GM21360 (cell line): Measurements from ENCODE around the gene TFAP2E.
"Not testable (repeated sequence)": the region's sequence is repeated elsewhere in the genome, so short reads cannot be mapped to it uniquely, and the experiment has no call there.

Experiments used
- ATAC-seq: cut with Tn5 transposase; IDR thresholded peaks from one replicate; pipeline ENCODE4 v1.9.1; 2021; ENCODE audit warnings: mild to moderate bottlenecking, moderate library complexity; ENCODE audit not compliant: unreplicated experiment

Gene TFAP2E

GRCh38 chr1:35571263-35571662, 1.9 kb upstream of the TFAP2E start:
- no peak for ATAC-seq

DNA sequence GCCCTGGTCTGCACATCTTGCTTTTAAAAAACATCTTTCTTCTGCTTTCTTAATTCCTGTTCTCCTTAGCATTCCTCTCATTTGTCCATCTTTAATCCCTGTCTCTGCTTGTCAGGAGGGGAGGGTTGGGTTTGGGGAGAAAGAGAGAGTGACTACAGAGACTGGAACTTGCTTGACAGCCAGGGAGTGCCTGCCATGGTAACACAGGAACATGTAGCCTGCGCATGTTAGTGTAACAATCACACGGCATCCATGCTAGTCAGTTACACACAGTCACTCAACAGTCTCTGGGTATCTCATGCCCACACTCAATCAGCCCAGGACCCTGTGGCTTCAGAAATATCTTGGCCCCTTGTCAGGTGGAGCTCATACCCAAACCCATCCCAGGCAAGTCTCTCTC, 818 bp upstream of the TFAP2E start:
- no peak for ATAC-seq

DNA sequence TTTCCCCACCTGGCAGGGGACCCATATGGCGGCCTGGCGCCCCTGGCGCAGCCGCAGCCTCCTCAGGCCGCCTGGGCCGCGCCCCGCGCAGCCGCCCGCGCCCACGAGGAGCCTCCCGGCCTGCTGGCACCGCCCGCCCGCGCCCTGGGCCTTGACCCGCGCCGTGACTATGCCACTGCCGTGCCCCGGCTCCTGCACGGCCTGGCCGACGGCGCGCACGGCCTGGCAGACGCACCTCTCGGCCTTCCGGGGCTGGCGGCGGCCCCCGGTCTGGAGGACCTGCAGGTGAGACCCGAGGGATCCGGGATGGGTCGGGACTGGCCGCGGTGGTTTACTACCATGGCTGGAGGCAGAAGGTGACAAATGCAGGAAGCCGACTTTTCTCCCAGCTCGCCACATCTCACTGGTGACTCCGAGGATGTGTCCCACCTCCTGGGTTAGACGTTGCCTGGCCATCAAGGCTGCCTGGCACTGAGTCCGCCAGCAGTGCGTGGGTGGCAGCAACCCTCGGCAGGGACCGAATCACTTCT, 1.1 kb downstream of the TFAP2E start:
- ATAC-seq, result no peak

- no peak for ATAC-seq
These were observed 1.7 kb downstream of the TFAP2E start for GRCh38 chr1:35574655-35575415.

DNA sequence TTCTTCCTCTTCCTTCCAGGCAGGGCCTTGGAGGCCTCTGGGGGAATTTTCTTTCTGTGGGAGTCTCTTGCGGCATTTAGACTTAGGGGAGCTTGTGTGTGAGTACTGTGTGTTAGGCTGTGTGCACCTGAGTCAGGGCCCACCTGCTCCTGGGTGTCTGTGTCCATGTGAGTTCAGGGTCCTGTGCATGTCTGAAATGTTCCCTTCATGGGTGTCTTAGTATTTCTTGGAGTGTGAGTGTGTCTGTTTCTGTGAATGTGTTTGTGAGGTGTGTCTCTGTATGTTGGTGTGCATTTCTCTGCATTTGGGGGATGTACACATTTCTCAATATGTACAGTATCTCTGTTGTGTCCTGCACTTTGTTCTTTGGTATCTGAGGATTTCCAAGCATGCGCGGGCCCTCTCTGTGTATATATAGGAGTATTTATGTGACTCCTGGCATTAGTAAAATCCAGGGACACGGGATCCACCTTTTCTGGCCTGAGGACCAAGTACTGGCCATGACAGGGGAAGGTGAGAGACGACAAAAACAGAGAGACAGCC, 2.4 kb downstream of the TFAP2E start:
- no peak for ATAC-seq

DNA sequence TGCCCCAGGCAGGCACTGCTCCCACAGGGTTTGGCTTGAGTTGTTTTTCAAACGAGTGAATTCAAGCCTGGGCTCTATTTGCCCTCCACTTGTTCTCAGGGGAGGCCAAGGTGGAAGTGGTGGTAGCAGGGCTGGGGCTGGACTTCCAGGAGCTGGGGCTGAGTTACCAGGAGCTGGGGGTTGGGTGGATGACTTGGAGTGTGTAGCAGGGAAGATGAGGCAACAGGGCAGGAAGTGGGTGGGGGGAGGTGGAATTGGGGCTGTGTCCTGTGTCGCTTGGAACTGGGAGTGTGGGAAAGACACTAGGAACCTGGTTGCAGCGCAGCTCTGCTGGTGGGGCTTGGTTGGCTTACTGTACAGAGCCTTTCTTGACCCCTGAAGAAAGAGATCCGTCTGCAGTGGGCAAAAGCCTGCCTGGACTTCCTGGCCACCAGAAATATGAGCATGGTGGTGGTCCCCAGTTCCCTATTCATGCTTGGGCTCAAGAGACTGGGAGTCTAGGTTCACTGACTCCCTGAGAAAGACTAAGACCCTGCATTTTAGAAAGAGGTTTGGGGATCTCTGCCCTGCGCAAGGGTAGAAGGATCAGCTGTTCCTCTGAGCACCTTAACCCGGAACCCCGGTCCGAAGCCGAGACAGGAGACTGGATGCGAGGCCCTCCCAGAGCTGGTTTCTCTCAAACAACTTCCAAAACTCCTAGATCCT, 3.1 kb downstream of the TFAP2E start:
- ATAC-seq, result no peak

- not testable (repeated sequence) for ATAC-seq
These were observed 3.6 kb downstream of the TFAP2E start for GRCh38 chr1:35576766-35577070.

DNA sequence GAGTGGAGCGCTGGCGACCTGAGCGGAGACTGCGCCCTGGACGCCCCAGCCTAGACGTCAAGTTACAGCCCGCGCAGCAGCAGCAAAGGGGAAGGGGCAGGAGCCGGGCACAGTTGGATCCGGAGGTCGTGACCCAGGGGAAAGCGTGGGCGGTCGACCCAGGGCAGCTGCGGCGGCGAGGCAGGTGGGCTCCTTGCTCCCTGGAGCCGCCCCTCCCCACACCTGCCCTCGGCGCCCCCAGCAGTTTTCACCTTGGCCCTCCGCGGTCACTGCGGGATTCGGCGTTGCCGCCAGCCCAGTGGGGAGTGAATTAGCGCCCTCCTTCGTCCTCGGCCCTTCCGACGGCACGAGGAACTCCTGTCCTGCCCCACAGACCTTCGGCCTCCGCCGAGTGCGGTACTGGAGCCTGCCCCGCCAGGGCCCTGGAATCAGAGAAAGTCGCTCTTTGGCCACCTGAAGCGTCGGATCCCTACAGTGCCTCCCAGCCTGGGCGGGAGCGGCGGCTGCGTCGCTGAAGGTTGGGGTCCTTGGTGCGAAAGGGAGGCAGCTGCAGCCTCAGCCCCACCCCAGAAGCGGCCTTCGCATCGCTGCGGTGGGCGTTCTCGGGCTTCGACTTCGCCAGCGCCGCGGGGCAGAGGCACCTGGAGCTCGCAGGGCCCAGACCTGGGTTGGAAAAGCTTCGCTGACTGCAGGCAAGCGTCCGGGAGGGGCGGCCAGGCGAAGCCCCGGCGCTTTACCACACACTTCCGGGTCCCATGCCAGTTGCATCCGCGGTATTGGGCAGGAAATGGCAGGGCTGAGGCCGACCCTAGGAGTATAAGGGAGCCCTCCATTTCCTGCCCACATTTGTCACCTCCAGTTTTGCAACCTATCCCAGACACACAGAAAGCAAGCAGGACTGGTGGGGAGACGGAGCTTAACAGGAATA, 4.2 kb downstream of the TFAP2E start:
- no peak for ATAC-seq

DNA sequence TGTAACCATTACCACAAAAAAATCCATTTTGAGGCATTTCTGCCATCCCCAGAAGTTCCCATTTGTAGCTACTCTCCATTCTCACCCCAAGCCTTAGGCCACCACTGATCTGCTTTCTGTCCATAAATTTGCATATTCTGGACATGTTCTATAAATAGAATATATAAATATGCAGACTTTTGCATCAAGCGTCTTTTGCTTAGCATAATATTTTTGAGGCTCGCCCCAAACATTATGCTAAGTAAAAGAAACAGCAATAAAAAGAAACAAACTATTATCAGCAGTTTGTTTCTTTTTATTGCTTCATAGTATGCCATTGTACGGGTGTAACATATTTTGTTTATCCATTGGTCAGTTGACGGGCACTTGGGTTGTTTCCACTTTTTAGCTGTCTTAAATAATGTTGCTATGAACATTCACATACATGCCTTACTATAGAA, 7.9 kb downstream of the TFAP2E start:
- no peak for ATAC-seq

GRCh38 chr1:35581621-35582020, 8.5 kb downstream of the TFAP2E start:
- not testable (repeated sequence) for ATAC-seq

DNA sequence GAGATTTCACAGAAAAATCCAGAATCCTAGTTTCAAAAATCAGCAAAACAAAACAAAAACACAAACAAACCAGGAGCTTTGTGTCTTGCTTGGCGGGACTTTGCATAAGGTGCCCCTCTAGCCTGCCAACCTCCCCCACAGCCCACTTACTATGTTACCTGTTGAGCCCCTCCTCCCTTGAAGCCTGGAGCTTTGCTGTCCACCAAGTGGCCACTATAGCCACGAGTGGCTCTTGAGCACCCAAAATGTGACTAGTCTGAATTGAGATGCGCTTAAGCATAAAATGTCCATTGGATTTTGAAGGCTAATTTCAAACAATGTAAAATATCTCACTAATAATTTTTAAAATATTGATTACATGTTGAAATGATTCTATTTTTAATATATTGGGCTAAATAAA, 12.2 kb downstream of the TFAP2E start:
- ATAC-seq, result no peak

DNA sequence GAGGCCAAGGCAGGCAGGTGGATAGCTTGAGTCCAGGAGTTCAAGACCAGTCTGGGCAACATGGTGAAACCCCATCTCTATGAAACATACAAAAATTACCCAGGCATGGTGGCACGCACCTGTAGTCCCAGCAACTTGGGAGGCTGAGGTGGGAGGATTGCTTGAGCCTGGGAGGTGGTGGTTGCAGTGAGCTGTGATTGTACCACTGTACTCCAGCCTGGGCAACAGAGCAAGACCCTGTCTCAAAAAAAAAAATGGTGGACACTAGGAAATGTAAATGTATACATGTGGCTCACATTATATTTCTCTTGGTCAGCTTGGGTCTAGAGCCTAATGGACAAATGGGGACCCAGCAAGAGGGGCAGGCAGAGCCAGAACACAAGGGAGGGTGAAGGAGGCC, 12.7 kb downstream of the TFAP2E start:
- not testable (repeated sequence) for ATAC-seq

DNA sequence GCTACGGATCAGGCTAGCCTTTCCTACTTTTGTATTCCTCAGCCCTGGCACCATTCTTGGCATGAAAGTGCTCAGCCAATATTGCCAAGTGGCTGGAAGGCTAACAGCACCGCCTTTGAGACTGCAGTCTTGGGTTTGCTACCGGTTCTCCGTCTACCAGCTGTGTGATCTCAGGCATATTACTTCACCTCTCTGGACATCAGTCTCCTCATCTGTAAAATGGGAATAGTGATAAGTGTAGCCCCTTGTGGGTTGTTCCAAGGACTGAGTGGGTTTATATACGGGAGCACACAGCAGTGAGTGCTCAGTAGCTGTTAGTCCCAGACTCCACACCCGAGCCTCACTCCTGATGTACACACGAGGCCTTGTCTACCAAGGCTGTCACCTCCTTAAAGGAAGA, 13.7 kb downstream of the TFAP2E start:
- ATAC-seq, result no peak

DNA sequence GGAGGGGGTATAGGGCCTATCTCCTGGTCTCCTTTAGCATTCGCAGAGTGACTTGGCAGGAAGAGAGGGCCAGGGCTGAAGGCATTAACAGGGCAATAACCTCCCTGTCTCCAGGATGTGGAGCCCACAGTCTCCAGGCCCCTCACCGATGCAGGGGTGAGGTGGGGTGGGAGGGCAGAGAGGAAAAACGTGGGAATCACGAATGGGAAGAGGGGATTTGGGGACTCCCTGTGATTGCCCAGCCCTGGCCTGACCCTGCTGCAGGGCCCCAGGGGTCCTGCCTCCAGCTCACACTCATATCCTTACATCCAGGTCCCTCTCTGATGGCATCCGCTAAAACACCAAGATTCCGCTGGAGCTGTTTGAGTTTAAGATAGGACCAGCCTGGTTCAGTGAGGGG, 14.6 kb downstream of the TFAP2E start:
- ATAC-seq, result no peak

DNA sequence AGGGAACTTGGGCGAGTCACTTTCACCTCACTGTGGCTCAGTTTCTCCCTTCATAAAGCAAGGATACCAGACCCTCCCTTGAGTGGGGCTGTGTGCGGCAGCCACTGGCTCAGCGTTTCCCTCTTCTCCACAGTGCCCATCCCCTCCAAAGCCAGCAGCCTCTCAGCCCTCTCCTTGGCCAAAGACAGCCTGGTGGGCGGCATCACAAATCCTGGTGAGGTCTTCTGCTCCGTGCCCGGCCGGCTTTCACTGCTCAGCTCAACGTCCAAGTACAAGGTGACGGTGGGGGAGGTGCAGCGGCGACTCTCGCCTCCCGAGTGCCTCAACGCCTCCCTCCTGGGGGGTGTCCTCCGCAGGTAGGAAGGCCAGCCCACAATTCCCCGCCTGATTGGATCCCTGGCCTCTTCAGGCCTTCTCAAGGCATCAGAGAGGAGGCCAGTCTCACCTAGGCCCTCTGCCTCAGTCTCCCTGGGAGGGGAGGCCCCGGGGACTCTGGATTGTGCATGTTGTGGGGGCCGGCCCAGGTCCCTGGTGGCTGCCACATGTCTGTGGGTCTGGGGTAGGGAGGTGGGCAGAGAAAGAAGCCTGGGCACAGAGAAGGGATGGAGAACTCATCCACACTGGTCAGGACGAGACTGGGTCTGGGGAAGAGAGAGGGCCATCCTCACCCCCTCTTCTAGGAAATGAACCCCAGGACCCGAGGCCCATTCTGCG, 15.2 kb downstream of the TFAP2E start:
- ATAC-seq, result no peak

GRCh38 chr1:35589516-35590427, 16.7 kb downstream of the TFAP2E start:
- ATAC-seq, result no peak

- no peak for ATAC-seq
These were observed 17.4 kb downstream of the TFAP2E start for GRCh38 chr1:35590476-35591040.

DNA sequence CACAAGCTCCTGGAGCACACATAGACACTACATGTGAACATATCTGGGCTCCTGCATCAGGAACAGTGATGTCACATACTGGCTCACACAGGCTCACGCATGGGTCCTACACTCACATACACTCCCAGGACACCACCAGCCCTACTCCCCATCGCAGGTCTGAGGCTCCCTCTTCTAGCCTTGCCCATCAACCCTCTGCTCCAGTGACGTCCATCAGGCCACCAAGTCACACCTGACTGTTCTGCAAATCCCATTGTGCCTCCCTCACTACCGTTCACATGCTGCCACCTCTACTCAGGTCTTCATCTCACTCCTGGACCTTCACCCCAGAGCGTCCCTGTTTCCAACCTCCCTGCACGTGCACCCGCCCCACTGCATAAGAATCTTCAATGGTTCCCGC, 18.1 kb downstream of the TFAP2E start:
- no peak for ATAC-seq
